HS-27A (cell line): ENCODE data around the gene TNRC6B.
"Not testable (repeated sequence)": the region's sequence is repeated elsewhere in the genome, so short reads cannot be mapped to it uniquely, and the experiment has no call there.

Experiments used
- DNase-seq: peaks from one replicate; pipeline ENCODE4 v3.0.0-alpha.2; 2012; ENCODE audit warnings: low read depth, missing footprints

The TNRC6B gene, protein sequence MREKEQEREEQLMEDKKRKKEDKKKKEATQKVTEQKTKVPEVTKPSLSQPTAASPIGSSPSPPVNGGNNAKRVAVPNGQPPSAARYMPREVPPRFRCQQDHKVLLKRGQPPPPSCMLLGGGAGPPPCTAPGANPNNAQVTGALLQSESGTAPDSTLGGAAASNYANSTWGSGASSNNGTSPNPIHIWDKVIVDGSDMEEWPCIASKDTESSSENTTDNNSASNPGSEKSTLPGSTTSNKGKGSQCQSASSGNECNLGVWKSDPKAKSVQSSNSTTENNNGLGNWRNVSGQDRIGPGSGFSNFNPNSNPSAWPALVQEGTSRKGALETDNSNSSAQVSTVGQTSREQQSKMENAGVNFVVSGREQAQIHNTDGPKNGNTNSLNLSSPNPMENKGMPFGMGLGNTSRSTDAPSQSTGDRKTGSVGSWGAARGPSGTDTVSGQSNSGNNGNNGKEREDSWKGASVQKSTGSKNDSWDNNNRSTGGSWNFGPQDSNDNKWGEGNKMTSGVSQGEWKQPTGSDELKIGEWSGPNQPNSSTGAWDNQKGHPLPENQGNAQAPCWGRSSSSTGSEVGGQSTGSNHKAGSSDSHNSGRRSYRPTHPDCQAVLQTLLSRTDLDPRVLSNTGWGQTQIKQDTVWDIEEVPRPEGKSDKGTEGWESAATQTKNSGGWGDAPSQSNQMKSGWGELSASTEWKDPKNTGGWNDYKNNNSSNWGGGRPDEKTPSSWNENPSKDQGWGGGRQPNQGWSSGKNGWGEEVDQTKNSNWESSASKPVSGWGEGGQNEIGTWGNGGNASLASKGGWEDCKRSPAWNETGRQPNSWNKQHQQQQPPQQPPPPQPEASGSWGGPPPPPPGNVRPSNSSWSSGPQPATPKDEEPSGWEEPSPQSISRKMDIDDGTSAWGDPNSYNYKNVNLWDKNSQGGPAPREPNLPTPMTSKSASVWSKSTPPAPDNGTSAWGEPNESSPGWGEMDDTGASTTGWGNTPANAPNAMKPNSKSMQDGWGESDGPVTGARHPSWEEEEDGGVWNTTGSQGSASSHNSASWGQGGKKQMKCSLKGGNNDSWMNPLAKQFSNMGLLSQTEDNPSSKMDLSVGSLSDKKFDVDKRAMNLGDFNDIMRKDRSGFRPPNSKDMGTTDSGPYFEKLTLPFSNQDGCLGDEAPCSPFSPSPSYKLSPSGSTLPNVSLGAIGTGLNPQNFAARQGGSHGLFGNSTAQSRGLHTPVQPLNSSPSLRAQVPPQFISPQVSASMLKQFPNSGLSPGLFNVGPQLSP (N-terminal part only)

DNA sequence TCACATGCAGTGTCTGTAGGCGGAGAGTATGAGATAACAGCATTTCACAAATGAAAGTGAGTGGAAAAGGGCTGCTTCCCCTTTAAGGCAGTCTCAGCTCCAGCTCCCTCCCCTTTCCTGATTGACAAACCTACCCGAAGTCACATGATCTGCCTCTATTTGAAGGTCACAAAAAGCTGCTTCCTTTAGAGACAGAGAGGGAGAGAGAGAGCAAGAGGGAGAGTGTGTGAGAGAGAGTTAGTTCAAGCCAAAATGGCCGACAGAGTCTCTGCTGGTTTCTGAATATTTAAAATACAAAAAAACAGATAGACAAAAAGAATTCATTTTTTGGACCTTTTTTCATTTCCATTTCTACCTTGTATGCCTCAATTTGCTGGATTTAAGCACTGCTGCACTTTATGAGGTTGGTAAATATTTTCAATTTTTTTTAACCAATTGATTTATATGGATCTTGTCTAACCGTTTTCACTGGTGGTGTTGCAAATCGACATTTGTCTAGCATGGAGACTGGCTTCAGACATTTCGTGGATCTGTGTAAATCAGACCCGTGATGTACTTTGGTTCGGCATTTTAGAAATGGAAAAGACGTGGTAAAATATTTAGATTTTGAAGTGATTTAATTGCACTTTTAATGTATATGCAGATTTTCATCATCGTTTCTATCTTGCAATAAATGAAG lies at the start of gene TNRC6B:
Gene TNRC6B, plus strand, starts transcription at position 188 of the 679 bp plus-strand sequence. Its CDS starts 211 bp downstream, at position 399.
- peak; percentile 77 for DNase-seq

DNA sequence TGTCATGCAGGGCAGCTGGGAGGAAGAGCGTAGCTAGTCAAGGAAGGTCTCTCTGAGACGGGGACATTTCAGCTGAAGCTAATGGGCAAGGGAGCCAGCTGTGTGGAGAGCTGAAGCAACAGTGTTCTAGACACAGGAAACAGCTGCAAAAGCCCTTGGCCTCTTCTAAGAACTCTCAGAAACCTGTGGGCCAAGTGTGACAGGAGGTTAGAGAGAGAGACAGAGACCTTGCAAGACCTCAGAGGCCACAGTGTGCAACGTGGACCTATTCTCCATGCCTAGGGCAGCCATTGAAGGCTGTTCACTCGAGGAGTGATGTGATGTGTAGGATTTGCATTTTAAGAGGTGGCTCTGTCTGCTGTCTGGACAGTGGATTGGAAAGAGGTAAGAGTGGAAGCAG lies 48.7 kb upstream of the TNRC6B start:
- DNase-seq: no peak

DNA sequence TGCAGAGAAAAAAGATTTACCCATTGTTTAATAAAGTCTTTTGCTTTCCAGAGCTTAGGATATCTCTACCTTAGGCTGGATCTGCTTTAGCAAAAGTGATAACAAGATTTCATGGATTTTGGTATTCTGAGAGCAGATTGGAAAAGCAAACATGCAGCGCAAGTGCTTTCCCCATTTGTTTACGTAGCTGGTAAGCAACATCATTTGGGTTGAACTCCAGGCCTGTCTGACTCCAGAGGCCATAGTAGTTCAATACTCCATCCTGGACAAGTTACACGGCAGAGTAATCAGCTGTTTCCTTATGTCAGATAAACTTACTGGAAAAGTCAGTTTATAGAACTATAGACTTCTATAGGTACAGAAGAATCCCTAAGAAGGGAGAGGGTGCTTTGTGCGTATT lies 40.6 kb upstream of the TNRC6B start:
- no peak for DNase-seq

DNA sequence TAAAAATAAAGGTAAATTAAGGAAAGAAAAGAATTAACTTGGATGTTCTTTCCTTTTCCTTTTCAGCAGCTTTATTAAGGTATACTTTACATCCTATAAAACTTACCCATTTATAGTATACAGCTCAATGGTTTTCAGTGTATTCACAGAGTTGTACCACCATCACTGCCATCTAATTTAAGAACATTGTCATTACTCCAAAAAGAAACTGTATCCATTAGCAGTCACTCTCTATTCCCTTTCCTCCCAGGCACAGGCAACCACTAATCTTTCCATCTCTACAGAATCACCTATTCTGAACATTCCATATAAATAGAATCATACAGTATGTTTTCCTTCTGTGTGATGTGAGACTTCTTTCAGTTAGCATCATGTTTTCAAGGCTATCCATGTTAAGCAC lies 38.9 kb upstream of the TNRC6B start:
- DNase-seq: no peak

DNA sequence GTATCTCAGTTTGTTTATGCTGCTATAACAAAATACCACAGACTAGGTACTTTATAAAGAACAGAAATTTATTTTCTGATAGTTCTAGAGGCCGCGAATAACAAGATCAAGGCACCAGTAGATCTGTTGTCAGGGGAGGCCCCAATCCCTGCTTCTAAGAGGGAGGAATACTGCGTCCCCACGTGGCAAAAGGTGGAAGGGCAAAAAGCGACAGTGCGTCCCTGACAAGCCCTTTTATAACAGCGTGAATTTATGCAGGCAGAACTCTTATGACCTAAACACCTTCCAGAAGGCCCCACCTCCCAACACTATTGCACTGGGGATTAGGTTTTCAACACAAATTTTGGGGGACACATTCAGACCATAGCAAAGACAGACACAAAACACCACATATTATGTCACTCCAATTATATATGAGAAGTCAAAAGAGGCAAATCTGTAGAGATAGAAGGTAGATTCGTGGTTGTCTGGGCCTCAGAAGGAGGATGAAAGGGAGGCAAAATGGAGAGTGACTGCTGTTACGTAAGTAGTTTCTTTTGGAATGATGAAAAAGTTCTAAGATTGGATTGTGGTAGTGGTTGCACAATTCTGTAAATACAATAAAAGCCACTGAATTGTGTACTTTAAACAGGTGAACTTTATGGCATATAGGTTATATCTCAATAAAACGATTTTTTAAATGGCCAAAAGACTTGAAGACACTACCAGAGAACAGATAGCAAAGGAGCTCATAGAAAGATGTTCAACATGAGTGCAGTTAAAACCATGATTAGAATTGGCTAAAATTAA lies 30.1 kb upstream of the TNRC6B start:
- no peak for DNase-seq

DNA sequence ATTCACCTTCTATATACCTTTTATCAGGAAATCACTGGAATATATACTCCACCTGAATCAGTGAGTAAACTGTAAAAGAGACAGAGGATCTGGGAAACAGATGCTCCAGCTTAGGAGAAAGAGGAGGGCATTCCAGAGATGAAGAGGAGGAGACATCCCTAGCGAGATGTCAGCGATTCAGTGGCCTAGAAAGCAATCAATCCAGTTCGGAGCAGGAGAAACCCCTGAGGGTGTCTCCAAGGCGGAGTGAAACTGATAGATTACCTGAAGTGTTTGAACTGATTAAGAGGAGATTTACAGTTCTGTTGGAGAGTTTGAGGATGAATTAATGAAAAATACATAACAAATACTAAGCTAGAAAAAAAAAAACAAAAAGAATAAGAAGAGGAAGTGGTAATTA lies 24.5 kb upstream of the TNRC6B start:
- no peak for DNase-seq

DNA sequence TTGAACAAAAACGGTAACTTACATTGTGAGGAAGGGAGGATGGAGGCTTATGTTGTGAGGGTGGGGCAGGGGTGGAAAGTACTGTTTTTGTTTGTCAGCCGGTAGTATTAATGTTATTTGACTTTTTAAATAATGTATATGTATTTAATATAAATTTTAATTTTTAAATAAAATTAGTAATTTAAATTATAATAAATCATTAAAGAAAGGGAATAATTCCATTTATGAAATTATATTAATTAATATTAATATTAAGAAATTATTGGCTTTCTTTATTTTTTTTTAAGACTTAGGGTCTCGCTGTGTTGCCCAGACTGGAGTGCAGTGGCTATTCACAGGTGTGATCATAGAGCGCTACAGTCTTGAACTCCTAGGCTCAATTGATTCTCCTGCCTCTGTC lies 24.0 kb upstream of the TNRC6B start:
- no peak for DNase-seq

DNA sequence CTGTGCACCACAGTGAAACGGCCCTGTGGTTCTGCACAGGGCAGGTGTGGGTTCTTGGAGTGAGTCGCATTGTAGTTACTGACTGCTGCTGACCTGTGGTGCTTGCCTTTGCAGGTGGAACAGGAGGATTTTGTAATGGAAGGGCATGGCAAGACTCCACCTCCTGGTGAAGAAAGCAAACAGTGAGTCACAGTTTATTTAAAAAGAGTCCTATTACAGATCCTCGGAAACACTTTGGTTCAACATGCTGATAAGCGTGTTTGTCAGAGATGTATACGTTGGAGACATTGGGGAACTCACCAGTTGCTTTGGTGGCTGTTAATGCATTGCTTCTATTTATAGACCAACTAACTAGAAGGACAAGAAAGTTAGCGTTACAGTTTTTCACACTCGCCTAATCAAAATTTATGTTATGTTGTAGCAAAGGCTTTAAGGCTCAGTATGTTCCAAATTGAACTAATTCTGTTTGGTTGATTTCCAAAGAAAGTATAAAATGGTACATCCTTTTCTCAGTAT lies 21.7 kb upstream of the TNRC6B start:
- no peak for DNase-seq

DNA sequence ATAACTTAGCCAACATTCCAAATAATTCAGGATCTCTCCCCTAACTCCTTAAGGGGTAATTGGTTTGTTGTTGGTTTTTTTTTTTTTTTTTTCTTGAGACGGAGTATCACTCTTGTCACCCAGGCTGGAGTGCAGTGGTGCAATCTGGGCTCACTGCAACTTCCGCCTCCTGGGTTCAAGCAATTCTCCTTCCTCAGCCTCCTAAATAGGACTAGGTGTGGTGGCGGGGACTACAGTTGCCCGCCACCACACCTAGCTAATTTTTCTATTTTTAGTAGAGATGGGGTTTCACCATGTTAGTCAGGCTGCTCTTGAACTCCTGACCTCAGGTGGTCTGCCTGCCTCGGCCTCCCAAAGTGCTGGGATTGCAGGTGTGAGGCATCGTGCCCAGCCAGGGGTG lies 21.0 kb upstream of the TNRC6B start:
- not testable (repeated sequence) for DNase-seq

DNA sequence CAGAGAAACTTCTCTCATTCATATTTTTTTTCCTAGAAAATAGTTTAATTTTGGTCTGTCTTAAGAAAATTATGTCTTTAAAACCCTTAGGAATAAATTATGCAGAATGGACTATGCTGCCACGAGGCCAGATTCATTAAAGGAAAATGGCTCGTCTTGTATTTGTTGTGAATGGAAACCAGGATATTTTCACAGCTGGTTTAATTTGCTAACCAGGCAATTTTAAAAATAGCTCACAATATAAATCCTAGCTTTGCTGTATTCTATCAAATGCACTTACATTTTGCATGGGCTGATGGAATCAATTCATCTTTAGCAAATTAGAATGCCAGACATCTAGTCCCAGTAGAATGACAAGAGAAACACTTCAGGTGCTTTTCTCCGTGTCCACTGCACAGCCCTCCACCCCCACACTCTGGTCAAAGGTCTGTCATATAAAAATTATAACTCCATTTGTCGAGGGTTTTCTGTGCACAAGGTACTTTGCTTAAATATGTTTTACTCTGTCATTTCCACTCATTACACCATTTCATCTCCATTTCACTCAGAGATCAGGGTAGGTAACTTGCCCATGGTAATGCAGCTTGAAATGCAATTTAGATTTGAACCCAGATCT lies 20.3 kb upstream of the TNRC6B start:
- DNase-seq: no peak

DNA sequence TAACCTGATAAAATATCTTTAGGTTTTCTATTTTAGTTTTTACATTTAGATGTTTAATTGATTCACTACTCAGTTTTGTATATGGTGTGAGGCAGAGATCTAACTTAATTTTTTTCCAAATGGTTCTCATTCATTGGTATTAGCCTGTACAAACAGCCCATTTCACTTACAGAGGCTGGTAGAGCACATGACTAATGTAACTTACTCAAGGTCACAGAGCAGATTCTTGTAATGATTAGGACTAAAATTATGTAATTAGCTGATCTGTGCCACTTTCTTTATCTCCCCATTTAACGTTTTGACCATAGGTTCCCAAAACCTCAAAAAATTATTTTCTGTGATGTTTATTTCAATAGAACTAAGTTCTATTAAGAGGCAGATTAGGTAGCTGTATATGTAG lies 16.5 kb upstream of the TNRC6B start:
- DNase-seq: no peak

DNA sequence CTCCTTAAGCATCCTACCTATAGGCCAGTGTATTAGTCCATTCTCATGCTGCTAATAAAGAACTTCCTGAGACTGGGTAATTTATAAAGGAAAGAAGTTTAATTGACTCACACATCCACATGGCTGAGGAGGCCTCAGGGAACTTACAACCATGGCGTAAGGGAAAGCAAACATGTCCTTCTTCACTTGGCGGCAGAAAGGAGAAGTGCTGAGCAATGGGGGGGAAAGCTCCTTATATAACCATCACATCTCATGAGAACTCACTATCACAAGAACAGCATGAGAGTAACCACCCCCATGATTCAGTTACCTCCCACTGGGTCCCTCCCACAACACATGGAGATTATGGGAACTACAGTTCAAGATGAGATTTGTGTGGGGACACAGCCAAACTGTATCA lies 12.2 kb upstream of the TNRC6B start:
- DNase-seq: not testable (repeated sequence)

DNA sequence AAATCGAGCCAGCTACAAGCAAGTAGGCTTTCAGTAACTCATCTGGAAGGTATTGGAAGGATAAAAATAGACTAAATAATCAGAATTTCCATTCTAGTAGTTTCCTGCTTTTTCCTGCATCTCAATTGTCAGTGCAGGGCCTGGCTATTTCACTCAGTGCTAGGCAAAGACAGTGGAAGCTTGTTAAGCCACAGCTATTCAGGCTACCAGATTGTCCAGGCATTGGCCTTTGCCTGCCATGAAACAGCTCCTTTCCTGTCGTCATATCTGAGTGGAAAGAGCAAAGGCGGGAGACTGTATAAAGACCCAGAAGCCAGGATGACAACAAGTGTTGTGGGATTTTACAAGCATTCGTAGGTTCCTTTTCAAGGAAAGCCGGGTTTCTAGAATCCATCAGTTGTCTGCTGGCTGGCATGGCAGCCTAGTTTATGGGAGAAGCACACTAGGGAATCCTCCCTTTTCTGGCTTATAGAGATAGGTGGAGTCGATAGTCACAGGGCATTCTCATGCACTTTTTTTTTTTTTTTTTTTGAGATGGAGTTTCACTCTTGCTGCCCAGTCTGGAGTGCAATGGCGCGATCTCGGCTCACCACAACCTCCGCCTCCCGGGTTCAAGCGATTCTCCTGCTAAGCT lies 2.0 kb upstream of the TNRC6B start:
- DNase-seq: no peak

DNA sequence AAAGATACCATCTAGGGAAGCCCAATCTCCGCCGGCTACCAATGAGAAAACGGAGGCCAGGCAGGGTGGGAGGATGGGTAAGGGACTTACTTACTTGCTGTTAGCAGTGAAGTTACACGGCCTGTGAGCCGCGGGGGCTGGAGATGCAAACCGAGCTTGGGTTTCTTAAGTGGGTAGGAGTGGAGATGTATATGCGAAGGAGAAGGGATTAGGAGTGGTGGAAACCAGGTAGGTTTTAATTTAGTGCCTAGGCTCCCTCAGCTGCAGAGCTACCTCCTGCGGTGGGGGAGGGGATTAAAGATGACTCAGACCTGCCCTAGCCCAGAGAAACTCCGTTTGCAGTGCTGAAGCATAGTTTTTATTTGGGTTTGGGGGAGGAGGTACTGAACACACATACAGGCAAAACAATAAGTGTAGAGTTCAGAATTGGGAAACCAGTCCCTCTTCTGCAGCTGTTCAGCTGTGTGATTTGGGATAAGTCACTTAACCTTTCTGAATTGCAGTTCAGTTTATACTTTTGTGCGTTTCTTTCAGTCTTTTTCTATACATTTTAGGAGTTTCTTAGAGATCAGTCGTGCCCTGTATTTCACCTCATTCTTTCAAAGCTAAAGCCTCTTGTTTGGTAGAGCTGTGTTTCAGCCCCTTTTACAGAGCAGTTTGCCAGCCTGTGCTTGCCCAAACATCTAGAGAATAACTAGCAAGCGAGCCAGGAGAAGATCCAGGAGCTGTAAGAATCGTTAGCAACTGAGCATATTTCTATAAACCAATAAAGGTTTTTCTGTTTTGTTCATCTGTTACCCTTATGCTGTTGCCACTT lies 596 bp upstream of the TNRC6B start:
- DNase-seq: no peak

DNA sequence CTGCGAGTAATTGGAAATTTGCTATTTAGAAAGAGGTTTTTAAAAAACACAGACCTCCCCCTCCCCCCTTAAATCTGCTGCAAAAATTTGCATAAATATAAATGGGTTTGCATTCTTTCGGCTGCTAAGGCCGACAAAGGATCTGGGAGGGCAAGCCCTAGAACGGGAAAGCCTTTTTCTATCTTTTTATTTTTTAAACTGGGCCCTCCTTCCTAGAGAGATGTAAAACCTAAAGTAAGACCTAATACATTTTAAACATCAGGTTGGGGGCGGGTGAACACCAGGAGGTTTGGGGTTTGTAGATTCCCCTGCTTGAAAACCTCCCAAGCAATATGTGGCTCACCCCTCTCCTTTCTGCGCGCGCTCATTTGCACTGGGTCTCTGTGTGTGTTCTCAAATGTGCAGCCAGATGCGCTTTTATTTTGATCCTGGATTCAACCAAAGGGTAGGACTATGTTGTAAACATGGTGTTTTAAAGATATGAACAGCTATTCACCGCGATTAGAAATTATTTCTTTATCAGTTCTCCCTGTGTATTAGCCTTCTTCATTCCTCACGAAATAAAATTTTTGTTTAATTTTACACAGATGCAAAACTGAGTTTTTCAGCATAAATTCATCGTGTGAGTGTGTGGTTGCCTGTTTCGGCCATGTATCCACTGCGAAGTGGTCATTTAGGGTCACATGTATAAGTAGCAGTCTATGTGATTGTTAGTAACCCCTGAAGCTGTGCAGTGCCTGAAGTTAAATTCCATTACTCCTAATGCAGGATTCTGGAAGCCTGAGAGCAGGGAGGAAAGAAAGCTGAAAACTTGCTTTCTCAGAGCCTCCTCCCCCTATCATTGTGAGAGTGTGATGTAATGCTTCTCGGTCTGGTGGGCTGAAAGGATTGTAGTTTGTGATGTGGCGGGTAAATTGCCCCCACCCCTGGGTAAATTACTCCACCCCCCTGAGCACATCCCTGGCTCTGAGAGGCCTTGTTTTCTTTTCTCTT lies 988 bp downstream of the TNRC6B start:
- no peak for DNase-seq

DNA sequence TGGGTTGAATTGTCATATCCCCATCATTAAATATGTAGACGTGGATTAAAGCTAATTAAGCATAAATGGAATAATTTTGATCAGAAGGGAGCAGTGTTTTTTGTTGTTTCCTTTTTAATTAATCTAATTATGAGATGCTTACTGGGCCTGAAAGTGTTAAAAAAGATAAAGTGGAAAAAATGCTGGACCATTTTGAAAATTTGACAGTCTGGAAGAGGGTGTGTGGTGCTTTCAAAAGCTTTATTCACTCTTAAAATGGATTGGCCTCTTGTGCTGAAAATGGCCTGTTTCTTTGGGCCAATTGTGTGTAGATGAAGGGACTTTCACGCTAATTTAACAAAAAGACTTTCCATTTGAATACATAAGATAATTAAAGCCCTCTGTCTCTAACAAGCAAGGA lies 1.8 kb downstream of the TNRC6B start:
- DNase-seq: no peak

DNA sequence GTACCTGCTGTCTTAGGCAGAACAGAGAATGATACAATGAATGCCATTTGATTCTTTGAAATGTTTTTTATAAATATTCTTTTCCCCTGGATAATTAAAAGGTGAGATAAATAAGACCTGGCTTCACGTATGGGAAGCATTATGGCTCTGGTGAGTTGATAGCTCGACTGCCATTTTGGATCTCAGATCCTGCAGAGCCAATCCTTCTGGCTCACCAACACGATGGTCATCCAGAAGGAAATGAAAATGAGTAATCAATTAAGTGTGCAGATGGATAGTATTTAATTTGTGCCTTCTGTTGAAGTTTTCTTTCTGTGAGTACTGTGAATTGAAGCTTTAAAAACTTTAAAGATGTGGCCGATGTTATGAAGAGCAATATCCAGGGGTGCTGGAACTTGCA lies 2.7 kb downstream of the TNRC6B start:
- DNase-seq: no peak

DNA sequence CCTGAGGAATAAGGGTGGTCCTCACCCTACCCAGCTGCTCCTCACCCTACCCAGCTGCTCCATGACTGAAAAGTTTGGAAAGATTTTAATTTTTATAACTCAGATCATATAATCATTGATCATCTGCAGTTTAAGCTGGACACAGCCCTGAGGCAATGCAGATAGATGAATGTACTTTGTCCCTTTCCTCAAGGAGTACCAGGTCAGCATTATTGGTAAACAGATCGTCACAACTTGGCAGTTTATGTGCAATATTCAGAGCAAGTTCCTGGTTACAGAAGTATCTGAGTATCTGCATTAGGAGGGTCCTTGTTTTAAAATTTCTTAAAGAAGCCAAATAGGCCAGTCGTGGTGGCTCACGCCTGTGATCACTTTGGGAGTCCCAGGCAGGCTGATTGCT lies 3.6 kb downstream of the TNRC6B start:
- no peak for DNase-seq
